NCI-H2227 treated with DMSO at 0.1 percent for 48 hours (cell line): ENCODE data around the gene RUSC2.
"Not testable (repeated sequence)": the region's sequence is repeated elsewhere in the genome, so short reads cannot be mapped to it uniquely, and the experiment has no call there.

Experiments used
- DNase-seq: peaks from one replicate; lab custom pipeline; 2025; lab: John Stamatoyannopoulos, UW

Gene RUSC2

DNA sequence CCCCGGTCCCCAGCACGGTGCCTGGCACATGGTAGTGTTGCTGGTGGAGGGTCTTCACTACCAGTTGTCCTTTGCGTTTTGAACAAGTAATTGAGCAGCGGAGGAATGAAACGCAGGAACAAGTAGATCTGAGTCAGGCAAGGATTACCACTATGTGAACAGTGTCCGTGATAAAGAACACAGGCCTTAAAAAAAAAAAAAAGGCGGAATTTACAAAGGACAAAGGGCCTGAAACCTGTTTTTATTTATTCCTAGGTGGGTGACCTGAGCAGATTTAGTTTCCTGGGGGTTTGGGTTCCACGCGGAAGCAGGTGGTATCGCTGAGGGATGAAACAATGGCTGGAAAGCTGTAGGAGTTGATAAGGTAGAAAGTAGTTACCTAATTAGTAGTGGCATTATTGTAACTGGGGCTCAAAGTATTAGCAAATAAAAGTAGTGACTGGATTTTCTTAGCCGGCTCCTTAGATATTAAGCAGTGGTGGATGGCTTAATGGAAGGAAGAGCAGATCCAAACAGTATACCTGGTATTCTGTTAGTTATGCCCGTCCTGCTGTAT, 1.1 kb downstream of the RUSC2 start:
- no peak for DNase-seq

DNA sequence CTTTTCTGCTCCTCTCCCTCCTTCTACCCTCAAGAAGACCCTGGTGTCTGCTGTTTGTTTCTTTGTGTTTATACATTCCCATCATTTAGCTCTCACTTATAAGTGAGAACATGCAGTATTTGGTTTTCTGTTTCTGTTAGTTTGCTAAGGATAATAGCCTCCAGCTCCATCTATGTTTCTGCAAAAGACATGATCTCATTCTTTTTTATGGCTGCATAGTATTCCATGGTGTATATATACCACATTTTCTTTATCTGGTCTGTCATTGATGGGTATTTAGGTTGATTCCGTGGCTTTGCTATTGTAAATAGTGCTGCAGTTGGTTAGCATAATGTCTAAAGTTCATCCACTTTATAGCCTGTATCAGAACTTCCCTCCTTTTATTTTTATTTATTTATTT, 3.2 kb downstream of the RUSC2 start:
- DNase-seq = not testable (repeated sequence)

DNA sequence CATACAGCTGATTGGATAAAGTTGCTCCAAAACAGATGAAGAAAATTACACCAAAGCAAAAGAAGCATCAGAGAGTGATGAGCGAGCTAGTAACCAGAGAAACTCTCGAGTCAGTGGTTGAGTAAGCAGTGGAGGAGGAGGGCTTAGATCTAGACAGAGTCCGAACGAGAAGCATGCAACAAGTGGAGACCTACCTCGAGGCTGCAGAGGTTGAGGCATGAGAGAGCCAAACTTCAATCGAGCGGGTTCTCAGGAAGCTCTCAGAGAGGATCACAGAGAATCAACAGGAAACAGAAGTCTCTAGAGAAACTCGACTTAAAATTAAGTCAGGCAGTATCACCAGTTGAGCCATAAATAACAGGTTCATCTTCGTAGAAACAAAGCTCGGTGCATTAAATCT, 6.1 kb downstream of the RUSC2 start:
- no peak for DNase-seq

DNA sequence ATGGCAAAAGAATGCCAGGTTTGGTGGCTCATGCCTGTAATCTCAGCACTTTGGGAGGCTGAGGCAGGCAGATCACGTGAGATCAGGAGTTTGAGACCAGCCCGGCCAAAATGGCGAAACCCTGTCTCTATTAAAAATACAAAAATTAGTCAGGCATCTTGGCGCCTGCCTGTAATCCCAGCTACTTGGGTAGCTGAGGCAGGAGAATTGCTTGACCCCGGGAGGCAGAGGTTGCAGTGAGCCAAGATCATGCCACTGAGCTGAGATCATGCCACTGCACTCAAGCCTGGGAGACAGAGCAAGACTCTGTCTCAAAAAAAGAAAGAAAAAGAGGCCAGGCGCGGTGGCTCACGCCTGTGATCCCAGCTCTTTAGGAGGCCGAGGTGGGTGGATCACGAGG, 8.3 kb downstream of the RUSC2 start:
- DNase-seq = not testable (repeated sequence)

DNA sequence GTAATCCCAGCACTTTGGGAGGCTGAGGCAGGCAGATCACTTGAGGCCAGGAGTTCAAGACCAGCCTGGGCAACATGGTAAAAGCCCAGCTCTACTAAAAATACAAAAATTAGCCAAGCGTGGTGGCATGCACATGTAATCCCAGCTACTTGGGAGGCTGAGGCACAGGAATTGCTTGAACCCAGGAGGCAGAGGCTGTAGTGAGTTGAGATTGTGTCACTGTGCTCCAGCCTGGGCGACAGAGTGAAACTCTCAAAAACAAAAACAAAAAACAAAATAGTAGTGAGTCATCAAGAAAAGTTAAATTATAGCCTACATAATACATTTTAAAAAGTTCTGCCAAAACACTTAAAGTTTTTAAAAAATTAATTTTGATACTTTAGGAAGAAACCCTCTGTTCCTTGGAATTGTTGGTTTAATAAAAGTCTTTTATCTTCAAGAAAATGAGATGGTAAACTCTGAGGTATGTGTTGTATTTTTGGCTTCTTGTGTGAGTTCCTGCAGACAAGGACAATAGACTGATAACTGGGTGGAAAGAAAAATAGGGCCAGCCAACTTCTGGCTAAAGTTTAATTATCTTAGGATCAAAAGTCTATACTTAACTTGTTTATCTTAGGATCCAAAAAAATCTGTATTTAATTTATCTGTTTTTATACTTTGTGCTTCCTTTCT, 9.3 kb downstream of the RUSC2 start:
- no peak for DNase-seq

DNA sequence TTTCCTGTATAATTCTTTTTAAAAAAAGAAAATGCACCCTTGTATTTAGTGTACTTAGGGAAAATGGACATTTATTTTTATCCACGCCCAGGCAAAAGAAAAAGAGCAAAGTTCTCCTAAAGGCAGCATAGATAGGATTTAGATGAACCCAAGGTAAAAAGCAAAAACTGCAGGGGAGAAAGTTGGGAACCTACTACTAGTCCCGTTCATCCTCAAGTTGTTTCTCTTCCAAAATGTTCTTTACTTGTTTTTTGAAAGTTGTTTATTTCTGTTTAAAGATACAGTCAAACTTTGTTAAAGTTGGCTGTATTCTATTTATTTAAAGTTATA, 9.8 kb downstream of the RUSC2 start:
- DNase-seq = no peak

DNA sequence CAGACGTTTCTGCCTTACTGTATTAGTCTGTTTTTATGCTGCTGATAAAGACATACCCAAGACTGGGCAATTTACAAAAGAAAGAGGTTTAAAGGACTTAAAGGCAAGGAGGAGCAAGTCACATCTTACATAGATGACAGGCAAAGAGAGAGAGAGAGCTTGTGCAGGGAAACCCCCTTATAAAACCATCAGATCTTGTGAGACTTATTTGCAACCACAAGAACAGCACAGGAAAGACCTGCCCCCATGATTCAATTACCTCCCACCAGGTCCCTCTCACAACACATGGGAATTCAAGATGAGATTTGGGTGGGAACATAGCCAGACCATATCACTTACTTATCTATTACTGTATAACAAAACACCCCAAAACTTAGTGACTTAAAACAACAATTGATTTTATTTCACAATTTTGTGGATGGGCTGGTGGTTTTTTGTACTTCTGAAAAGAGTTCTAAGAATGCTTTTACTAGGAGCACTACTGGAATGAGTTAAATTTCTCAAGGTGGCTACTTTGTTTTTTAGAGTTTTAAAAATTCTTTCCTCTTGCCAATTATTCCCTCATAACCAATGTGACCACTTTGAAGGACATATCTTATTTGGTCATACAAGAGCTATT, 10.3 kb downstream of the RUSC2 start:
- DNase-seq = no peak

DNA sequence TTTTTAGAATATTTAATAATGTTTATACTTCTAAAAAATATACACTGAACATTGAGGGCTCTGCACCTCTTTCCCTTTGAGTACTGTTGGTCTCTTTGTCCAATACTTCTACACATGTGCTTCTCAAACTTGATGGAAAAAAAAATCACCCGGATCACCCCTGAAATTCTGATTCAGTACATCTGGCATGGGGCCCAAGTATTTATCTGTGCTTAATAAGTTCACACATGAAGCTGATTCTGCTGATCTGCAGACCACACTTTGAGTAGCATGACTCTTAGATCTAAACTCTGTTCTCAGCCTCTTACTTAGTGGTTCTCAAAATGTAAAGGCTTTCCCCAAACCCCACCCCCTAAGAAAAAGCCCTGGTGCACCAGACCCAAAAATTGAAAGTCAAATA, 12.0 kb downstream of the RUSC2 start:
- DNase-seq = no peak

DNA sequence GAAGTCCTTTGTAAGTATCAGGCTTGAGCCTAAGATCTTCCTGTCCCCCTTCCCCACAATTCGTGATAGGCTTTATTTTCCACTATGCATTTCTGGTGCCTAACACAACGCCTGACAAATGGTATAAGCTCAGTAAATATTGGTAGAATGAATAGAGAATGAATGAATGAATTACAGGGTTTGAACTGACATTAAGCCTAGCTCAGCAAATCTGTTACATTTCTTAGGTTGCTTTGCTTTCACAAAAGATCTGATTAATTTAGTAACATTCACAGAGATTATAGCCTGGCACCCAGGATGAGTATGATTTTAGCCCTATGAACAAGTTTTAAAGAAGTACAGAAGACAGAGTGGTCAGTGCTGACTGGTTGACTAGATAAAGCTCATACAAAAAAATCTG, 16.4 kb downstream of the RUSC2 start:
- no peak for DNase-seq

DNA sequence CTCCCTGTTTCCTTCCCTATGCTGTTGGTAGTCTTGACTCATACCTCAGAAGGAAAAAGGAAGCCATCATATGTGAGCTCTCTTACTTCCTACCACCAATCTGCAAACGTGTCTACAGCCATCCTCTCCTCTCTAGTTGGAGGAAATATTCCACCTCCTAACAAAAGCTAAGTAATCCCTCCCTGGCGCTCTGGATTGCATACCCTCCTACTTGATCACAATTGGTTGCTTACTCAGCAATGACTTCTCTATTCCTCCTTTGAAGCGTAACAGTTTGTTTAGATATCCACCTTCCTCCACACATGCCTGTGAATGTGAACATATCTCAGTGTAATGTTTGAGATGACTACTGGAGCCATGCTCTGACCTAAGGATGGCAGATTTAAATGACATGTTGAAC, 18.2 kb downstream of the RUSC2 start:
- no peak for DNase-seq

DNA sequence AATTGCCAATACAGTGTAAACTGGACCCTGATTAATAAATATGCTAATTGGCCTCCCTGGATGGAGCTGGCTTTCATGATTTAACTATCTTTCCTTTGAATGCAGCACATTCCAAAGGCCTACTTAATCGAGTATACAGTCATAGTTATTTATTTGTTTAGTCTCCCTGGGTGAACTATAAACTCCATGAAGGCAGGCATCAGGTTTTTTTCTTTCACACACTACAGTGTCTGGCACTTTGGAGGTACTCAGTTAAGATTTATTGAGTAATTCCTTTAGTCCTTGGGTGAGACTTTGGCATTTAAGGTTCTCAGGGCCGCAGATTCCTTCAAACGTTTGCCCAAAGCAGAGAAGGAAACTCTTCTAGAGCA, 20.5 kb downstream of the RUSC2 start:
- no peak for DNase-seq

DNA sequence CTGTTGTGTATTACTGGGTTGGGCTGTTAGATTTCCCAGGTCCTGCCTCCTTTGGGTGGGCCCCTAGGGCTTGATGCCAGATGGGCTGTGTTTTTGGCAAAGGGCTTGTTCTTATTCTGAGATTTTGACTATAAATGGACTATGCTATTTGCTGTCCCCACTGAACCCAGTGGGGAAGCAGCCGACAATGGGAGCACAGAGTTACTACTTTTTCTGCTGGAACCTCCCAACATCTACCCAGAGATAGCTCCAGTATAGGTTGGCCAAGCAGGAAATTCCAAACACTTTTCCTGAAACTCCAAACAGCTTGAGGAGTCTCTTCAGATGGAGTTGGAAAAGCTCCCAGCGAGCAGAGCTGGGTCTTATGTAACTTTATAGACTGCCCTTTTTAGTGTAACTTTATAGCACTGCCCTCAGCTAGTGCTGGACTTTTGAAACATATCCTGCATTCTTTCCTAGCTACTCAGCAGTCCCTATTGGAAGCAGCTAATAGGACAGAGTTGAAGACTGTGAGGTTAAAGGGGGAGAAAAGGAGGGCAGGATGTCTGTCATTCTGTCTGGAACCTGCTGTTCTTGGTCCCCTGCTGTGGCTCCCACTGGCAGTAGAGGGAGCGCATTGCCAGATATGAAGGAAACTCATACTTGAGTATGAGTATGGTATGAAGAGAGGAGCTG, 21.0 kb downstream of the RUSC2 start:
- no peak for DNase-seq

DNA sequence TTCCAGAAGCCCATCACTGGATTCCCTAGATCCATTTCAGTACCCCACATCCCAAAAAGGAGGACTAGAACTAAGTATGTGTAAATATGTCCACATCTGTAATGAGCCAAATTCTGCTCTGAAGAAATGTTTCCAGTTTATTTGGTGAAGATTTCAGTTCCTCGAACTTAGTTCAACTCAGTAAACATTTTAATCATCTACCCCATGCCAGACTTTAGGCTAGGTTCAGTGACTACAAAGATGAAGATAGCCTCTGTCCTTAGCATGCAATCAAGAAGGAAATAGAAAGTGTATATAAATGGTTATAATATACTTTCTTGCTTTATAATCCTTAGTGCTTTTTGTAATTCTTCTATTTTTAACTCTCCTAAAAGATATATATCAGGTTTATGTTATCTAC, 21.5 kb downstream of the RUSC2 start:
- DNase-seq = no peak

DNA sequence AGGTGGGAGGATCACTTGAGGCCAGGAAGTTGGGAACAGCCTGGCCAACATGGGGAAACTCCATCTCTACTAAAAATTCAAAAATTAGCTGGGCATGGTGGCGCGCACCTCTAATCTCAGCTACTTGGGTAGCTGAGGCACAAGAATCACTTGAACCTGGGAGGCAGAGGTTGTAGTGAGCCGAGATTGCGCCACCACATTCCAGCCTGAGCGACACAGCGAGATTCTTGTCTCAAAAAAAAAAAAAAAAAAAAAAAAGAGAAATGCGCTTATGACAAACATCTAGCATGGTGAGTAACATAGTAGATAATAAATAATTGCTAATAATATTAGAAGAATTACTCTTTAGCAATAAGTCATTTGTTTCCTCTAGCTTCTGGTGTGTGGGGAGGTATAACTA, 25.9 kb downstream of the RUSC2 start:
- DNase-seq = no peak

DNA sequence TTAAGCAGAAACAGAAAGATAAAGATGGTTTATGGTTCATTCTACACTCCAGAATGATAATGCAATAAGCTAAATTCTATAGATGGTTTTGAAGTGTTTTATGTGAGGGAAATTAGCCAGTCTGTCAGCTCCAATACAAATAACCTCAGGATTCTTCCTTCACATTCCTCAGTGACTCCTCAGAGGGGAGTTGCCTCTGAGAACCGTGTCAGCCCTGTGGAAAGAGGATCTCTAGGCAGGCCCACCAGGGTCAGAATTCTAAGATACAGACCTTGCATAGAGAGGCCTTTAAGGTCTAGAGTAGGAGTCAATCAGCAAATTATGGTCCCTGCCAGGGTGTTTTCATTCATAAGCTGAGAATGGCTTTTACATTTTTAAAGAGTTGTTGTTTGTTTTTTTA, 26.6 kb downstream of the RUSC2 start:
- DNase-seq = no peak

DNA sequence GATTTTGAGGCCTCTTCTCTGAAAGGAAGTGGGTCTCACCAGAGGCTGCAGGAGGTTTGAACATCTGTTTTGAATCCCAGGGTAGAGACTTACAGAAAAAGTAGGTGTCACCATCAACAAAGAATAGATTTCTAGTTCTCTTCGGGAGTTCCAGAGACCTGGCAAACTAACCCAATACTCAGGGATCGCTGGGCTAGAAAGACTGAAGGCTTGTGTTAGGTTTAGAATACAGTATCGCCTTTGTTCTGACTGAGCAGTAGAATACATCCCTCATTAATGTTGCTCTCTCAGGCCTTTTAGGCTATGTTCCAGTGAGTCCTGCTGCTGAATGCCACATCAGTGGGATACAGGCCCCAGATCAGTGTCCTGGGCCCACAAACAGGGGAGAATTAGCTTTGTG, 27.2 kb downstream of the RUSC2 start:
- no peak for DNase-seq

DNA sequence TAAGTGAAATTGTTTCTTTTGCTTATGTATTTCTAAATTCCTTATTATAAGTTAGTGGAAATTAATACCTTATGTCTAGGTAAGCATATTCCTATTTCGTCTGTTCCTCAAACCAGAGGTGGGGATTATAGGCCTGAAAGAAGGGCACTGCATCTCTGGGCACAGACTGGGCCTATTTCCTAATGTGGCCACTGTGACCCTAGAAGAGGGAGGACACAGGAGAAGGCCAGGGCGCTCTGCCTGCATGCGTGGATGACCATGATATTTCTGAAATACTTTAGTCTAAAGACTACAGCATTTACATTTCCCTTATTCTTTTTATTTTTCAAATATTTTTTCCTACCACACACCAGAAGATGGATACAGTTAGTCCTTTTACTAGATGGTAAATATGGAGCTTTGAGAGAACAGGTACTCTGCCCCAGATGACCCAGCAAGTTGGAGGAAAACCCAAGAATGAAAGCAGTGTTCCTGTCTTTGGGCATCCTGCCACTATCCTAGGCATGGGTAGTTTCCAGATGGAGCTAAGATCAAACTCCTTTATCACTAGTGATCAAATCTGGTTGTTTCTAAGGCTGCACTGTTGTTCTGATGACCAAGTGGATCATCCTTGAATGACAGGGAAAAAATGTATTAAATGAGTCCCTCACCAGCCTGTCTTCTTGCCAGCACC, 27.8 kb downstream of the RUSC2 start:
- DNase-seq = no peak

DNA sequence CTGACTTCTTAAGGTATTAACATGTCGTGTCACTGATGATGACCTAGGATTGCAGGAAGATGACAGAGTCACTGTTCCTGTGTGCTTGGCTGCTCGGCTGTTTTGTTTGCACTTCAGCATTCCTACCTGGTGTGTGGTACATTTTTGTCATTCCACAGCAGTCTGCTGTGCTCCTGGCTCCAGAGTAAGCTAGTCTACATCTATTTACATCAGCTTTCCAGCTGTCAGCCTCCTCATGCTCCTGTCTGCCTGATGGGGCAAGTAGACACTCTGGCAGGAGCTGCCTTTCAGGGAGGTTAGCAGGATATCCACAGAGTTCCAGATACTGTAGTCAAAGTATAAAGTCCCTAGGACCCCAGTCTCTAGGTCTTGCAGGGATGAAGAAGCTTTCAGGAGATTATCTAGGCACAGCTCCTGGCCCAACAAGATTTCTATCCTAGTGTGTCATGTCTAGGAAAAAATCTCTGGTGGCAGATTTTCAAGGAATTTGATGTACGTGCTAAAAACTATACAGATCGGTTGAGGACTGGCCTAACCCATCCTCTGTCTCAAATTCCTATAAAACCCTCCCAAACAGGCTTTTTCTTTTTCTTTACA, 28.4 kb downstream of the RUSC2 start:
- no peak for DNase-seq

DNA sequence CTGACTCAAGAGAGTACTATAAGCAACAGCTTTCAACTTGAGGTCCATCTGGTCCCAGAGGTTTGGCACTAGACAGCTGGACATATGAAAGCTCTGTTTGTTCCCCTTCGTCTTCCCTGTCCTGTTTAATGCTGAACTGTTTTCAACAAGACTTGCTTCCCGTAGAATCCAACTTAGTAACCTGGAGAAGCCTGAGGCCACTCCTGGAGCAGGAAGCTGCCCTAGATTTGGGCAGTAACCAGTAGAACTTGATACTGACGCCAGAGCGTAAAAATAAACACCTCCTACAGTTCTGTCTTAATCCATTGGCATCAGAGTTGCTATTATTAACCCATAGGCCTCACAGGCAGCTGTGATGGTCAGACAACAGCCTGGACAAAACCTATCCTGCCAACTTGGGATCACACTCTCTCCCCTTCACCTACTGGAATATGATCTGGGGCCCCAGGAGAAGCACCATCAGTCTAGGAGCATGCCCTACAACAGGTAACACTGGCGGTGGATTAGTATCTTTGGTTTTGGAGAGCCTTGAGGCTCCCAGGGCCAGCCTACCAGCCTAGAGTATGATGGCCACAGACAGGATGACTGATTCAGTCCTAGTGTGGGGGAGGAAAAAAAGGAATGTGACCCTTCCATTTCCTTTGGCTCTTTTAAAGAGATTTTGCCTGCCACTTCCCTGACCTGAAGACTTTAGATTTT, 29.2 kb downstream of the RUSC2 start:
- no peak for DNase-seq

DNA sequence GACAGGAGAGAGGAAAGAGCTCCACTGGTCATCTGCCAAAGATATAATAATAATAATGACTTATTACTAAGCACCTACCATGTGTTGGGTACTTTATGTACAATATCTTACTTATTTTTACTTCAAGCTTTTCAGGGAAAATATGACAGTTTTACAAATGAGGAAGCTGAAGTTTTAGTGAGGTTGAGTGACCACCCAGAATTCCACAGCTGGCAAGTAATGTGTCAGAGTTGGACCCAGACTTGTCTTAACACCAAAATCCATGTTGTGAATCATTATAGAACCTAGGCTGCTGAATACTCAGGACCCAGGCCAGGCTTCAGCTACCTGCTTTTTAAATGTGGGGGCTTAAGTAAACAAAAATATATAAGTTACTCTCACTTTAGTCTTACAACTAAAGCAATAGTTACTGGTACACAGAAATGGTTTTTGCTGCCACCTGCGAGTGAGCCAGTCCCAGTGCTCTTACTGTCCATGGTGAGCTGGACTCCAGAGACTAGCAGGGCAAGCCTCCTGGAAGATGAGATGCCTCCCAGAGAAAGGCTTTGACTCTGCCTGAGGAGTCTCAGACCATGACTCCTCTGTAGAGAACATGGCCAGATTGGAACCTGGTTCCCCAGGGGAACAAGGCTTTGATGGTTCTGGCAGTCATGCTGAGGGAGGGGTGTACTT, 29.9 kb downstream of the RUSC2 start:
- no peak for DNase-seq

DNA sequence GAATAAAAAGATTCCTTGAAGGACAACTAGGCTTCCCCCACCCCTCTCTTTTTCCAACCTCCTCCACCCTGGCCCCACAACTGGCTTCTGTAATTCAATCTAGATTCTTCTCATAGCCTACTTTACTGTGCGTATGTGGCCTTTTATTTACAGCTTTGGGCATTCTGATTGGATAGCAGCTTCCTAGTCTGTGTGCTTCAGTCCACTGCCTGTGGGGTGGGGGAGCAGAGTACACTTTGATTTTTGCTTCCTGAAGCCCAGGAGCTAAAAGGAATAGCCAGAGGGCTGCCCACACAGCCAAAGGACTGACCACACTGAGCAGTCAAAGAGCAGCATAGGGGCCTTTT, 30.4 kb downstream of the RUSC2 start:
- DNase-seq = no peak

DNA sequence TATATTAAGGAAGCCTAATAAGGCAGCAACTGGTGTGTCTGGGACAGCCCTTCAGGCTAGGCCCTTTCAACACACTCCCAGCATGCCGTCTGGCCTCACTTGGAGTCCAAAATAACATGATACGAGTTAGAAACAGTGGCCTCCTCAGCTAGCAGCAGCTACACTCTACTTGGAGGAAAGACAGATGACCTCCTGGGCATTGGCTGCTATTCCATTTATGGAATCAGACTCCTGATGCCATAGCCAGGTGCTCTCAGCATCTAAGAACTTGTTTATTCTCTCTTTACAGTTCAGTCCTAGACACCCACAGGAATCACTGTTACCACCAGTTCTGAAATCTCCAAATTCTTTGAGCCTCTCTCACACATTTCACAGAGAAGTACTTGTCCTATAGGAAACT, 31.8 kb downstream of the RUSC2 start:
- no peak for DNase-seq
